Mucosa of descending colon (tissue), 3 donors: ENCODE measurements around the gene PIF1. TPM values are rescaled to one million over a fixed set of nuclear protein-coding genes. Genes with fewer than 3 reads are reported as not detected.

Source experiments
- ATAC-seq: fragments of 200-7000 bp; cut with Tn5 transposase; one replicate; pipeline ENCODE4 v1.9.1; 2020; ENCODE audit warnings: mild to moderate bottlenecking, moderate library complexity
- DNase-seq, 3 donors: peaks; one replicate each; pipeline ENCODE4 v3.0.0-alpha.2; 2020
- H3K36me3 ChIP-seq: fragments of 200-600 bp; one replicate; pipeline ENCODE4 v1.8.0; 2021; ENCODE audit warnings: low read depth, mild to moderate bottlenecking
- H3K4me1 ChIP-seq: fragments of 200-600 bp; one replicate; pipeline ENCODE4 v1.8.0; 2021; ENCODE audit warnings: low read depth, mild to moderate bottlenecking
- H3K4me3 ChIP-seq: fragments of 200-600 bp; one replicate; pipeline ENCODE4 v1.8.0; 2021; ENCODE audit warnings: mild to moderate bottlenecking
- H3K9me3 ChIP-seq: fragments of 200-600 bp; one replicate; pipeline ENCODE4 v1.8.0; 2021; ENCODE audit warnings: mild to moderate bottlenecking
- CTCF ChIP-seq: fragments of 200-600 bp; IDR thresholded peaks from one replicate; pipeline ENCODE4 v1.8.0; 2022; ENCODE audit warnings: antibody characterized with exemption, mild to moderate bottlenecking
- intact Hi-C, 2 donors: fragments of 100-400 bp; cut with DNase I in 1 of 2; cut with micrococcal nuclease in 1 of 2; formaldehyde crosslinking; loops; one replicate each; pipeline versions ENCODE4 v1.11.0 to v1.11.1; 2022; cut with DNase I, micrococcal nuclease
- total RNA-seq, 3 donors: library from RNA; stranded (reverse); fragmentation: NEBNext Ultra II Directional in 2 of 3; extraction: Animal tissue kit (Norgen Biotek cat#: 25700) in 2 of 3; gene quantifications; one replicate each; pipeline versions ENCODE4 v1.2.1 to v1.2.4, GENCODE V29; 2021 to 2023
- donor health status: DM: no; HTN: no; CAD: no; lungs with moderate emphysema.
- donor health status: DM: no; HTN: no; CAD: no.
- donor health status: DM: no; HTN: yes; CAD: no.

The PIF1 gene
- total RNA-seq, 3 donors from 2014 or later: 2.6 to 10.4 (median 5.0) TPM

GRCh38 chr15:64766058-64766457 is 59.4 kb downstream of the PIF1 start:
- DNase-seq: no peak
- no peak for TF ChIP-seq CTCF
- intact Hi-C loops: no loop called here
- no peak overlapping the region for H3K4me3 ChIP-seq
- ATAC-seq: no peak
- no peaks in the 10 kb centered on the region for H3K4me1 ChIP-seq
- no peaks in the 10 kb centered on the region for H3K36me3 ChIP-seq
- H3K9me3 ChIP-seq: no peaks in the 10 kb centered on the region

Other genes with a start within 250 kb of the PIF1 start
- gene RBPMS2, start 50.1 kb downstream of the PIF1 start, total RNA-seq: 100 to 1,000 TPM in 1 of 3 donors, 1 to 10 TPM in 2; 3.5 to 133 (median 6.3) TPM
- gene PLEKHO2, start 16.3 kb upstream of the PIF1 start, total RNA-seq: 10 to 100 TPM in 2 of 3 donors, 1 to 10 TPM in 1; 5.8 to 38.9 (median 15.9) TPM
- gene ANKDD1A, start 86.3 kb upstream of the PIF1 start, total RNA-seq: 1 to 10 TPM; 1.4 to 6.7 (median 1.6) TPM
- 10 to 100 TPM; 60.9 to 90.6 (median 65.9) TPM for gene SPG21, start 164.3 kb upstream of the PIF1 start, total RNA-seq
- 10 to 100 TPM; 17.5 to 24.0 (median 19.2) TPM for gene MTFMT, start 204.0 kb upstream of the PIF1 start, total RNA-seq
- gene SLC51B, start 219.7 kb upstream of the PIF1 start, total RNA-seq: 100 to 1,000 TPM in 1 of 3 donors, 10 to 100 TPM in 2; 70.1 to 157 (median 76.2) TPM
- 10 to 100 TPM in 1 of 3 donors, 1 to 10 TPM in 2; 2.7 to 29.7 (median 8.4) TPM for gene RASL12, start 242.3 kb upstream of the PIF1 start, total RNA-seq